Fibroblast of villous mesenchyme (primary cell): ENCODE results near the gene TMEM120B. TPM values are rescaled to one million over a fixed set of nuclear protein-coding genes. Genes with fewer than 3 reads are reported as not detected.

Source experiments
- DNase-seq: peaks from one replicate; pipeline ENCODE4 v3.0.0-alpha.2; 2010; ENCODE audit warnings: low read depth
- H3K4me3 ChIP-seq: 2 replicates; pipeline ENCODE4 v1.5.1; 2011; ENCODE audit warnings: low read depth, mild to moderate bottlenecking, low read length
- total RNA-seq: library from RNA; depleted of rRNA; stranded (reverse); fragments of >200 nt; gene quantifications from 2 replicates; pipeline ENCODE4 v1.2.3, GENCODE V29; 2012
- TF ChIP-seq, protein P1 (sequence below): IDR thresholded peaks from 2 replicates; pipeline ENCODE4 v1.5.1; 2012; ENCODE audit warnings: low read depth, mild to moderate bottlenecking, low read length; ENCODE audit not compliant: insufficient read depth

Gene TMEM120B
- total RNA-seq, 1 donor: 16.4 TPM

DNA sequence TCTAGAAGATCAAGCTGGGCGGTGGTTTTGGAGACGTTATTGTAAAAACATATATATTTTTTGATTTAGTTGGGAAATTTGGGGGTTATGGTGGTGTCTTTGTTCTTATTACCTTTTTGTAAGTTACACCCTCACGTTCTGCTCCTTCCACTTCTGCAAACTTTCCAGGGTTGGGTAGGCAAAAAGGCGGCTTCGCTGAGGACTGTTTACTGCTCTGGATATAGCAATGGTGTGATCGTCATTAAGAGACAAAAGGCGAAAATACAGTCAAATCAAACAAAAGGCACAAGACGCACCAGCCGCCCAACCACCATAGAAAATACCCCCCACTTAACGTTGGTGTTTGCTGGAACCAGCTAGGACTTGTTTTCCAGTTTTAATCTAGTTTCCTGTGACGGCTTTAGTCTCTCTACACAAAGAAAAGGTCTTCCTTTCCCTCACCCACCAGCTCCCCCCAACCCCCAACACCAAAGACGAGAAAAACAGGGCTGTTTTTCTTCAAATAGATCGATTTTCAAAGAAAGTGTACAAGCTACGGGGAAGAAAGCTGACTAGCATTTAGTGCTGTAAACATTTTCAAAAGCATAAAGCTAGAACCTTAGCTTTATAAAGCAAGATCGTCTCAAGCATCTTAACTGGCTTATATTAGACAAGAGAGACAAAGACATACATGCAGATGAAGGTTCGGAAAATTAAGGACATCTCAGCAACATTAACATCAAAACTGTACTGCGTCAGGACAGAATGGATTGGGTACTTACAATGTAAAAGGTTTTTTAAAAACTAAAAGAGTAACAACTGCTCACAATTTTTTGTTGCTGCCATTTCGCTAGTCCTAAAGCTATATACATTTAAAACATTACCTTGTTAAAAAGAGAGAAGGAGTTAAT, 89.3 kb downstream of the TMEM120B start:
- H3K4me3 ChIP-seq: peak overlapping the region; percentile 82
- peak; percentile 46 for DNase-seq
- TF ChIP-seq, protein P1, sequence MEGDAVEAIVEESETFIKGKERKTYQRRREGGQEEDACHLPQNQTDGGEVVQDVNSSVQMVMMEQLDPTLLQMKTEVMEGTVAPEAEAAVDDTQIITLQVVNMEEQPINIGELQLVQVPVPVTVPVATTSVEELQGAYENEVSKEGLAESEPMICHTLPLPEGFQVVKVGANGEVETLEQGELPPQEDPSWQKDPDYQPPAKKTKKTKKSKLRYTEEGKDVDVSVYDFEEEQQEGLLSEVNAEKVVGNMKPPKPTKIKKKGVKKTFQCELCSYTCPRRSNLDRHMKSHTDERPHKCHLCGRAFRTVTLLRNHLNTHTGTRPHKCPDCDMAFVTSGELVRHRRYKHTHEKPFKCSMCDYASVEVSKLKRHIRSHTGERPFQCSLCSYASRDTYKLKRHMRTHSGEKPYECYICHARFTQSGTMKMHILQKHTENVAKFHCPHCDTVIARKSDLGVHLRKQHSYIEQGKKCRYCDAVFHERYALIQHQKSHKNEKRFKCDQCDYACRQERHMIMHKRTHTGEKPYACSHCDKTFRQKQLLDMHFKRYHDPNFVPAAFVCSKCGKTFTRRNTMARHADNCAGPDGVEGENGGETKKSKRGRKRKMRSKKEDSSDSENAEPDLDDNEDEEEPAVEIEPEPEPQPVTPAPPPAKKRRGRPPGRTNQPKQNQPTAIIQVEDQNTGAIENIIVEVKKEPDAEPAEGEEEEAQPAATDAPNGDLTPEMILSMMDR: no peak

DNA sequence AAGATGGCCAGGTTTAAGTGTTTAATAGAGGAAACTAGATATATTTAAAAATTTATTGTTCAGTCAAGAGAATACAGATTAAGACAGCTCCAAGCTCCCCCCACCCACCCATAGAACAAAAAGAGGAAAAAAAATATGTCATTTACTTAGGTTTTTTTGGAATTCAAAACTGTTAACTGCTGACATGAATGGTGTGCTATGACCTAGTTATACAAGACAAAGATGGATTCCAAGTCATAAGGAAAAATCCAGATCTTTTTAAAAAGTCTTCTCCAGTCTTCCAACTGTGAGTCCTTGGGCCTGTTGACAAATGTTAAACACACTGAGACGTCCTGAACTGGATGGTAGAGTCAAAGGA, 89.9 kb downstream of the TMEM120B start:
- peak overlapping the region; percentile 82 for H3K4me3 ChIP-seq
- TF ChIP-seq, protein P1: no peak
- DNase-seq: no peak

DNA sequence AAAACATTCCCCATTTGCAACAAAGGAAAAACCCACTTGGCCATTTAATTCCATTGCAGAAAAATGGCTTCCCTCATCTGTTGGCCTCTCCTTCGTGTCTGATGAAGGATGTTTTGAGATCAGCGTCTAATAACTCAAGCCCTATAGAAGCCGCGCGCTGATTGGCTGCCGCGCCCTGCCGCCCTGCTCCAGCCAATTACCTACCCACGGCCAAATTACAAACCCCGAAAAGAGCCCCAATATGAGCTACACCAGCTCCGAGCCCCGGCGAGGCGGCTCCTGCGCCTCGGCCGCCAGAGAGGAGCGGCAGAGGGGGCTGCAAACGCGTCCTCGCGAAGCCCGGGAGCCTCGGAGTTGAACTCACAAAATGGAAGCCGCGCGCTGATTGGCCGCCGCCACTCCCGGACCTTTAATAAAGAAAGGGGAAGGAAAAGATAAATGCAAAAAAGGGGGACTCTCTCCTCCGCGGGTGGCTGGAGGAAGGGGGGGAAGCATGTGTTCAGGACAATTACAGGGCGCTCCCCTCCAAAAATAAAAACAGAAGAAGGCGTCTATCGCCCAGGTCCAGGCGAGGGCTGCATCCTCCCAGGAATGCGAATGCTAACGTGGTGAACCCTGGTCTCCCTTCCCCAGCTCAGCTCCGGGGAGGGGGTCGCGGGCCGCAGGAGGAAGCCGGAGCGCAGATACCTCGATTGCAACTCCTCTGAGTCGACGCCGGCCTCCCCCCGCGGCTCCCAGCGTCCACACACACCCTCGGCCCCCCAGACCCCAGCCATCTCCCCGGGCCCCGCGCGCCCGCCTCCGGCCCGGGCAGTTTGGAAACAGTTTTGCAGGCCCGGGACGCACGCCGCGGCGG, 90.5 kb downstream of the TMEM120B start:
- H3K4me3 ChIP-seq: peak overlapping the region; percentile 82
- peak; percentile 98 for DNase-seq
- TF ChIP-seq, protein P1: no peak

DNA sequence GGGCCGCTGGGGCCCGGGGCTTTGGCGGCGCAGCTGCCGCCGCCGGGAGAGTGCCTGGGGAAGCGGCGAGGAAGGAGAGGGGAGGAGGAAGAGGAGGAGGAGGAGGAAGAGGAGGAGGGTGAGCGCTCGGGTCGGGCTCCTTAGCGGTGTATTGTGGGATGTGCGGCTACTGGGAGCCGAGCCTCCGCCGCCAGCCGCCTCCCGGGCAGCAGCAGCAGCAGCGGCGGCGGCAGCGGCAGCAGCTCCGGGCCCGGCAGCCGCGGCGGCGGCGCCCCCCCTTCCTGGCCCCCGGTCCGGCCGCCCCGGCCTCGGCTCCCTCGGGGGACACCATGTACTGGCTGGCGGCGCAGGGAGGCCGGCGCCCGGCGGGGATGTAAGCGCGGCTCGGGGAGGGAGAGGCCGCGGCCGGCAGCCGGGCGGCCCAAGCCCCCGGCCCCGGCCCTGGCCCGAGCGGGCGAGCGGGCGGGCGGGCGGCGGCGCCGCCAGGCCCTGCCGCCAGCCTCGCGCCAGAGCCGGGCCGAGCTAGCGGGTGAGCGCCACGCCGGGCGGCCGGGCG, 91.4 kb downstream of the TMEM120B start, which contains the start of gene SETD1B:
Gene SETD1B, plus strand, starts transcription at position 149 of the 556 bp plus-strand sequence. CDS start 729 bp downstream, outside the sequence.
- peak within 1 kb of the TSS; percentile 82 for H3K4me3 ChIP-seq
- peak; percentile 43 for DNase-seq
- TF ChIP-seq, protein P1: no peak

DNA sequence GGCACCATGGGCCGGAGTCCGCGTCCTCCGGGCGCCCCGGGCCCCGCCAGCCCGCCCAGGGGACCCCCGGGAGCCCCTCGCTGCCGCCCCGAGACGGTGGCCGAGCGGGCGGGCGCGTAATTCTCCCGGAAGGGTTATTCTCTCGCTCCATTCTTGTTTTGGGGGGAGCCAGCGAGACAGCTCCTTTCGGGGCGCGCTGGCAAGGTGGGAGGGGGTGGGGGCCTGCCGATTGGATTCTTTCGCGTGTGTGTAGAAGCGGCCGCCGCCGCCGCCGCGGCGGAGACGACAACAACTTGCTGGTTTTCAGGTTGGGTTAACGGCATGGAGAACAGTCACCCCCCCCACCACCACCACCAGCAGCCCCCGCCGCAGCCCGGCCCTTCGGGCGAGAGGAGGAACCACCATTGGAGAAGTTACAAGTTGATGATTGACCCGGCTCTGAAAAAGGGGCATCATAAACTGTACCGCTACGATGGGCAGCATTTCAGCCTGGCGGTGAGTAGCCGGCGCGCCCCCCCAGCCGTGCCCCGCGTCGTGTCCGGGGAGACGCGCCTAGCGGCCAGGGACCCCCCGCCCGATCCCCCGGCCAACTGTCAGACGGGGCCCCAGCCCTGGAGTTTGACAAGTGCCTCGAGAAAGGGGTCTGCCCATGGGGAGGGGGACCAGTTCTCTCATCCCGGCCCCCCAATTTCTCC, 92.0 kb downstream of the TMEM120B start:
- TF ChIP-seq, protein P1: no peak
- H3K4me3 ChIP-seq: peak overlapping the region; percentile 82
- DNase-seq: peak; percentile 38
